ENCODE measurements around the gene ZNF44. TPM values are rescaled to one million over a fixed set of nuclear protein-coding genes. Genes with fewer than 3 reads are reported as not detected.

ZNF44 gene
- total and polyA plus RNA-seq, 2 of the 13 experiments (the other 11 are each of a cell fraction or from before 2014, with no cell fraction given), result 6.9 to 15.7 TPM

GRCh38 chr19:12325690-12326089 lies 31.0 kb upstream of the ZNF44 start:
- H3K4me1 ChIP-seq (ENCODE audit: insufficient read depth, low read length), result peaks cover 60% of the 10 kb centered on the region
- in situ Hi-C loops (cut with HindIII; ENCODE audit: extremely low pct_ligation_motif_present, low pct_unique_long_range_greater_than_20kb), result no loop called here
- no peaks in the 10 kb centered on the region for H3K27me3 ChIP-seq (ENCODE audit: control insufficient read depth in 1 of 2, insufficient read depth in 2 of 2, low read length in 2 of 2)
- CTCF ChIA-PET (ENCODE audit: low intra/inter-chr PET ratio, low total read pairs), result no interaction called here
- H3K27ac ChIP-seq (ENCODE audit: extremely low read length, insufficient read depth, low read length), result peak overlapping the region; percentile 67
- H3K9ac ChIP-seq (ENCODE audit: insufficient read depth, low read depth, low read length), result no peak overlapping the region
- BruUV-seq (replicated peaks), result no TSS peak
- H4K20me1 ChIP-seq (ENCODE audit: insufficient read depth, low read length), result no peaks in the 10 kb centered on the region; the same call in 1 of the 2 replicates
- DNase-seq (ENCODE audit: low spot score) (peak; percentile 75), FAIRE-seq (peak; percentile 65), ATAC-seq (peak; percentile 85)
- H2AFZ ChIP-seq (ENCODE audit: low read length), result no peak overlapping the region
- no peaks in the 10 kb centered on the region for H3K9me3 ChIP-seq (ENCODE audit: low read length)
- peak overlapping the region; percentile 50 for H3K4me2 ChIP-seq (ENCODE audit: low read depth, low read length)
- POLR2A ChIA-PET, result interaction anchor here (0.8 to 2.5 kb wide), 5 partner anchors 8 to 40 kb away, joined by 3 to 10 read pairs (median 4); partner anchors contain the start of genes ZNF44, ZNF442 and ZNF563
- intact Hi-C loops (cut with micrococcal nuclease; ENCODE audit: unreplicated experiment), result no loop called here
- peaks cover 42% of the 10 kb centered on the region for H3K79me2 ChIP-seq (ENCODE audit: insufficient read depth, low read length)
- peaks cover 3 to 21% of the 10 kb centered on the region in 2 experiments; a peak in 2 of 5 replicates for H3K36me3 ChIP-seq (replicated peaks in 1 of 2; ENCODE audit: control insufficient read depth in 1 of 2, insufficient read depth in 2 of 2, low read length in 2 of 2)
- H3K4me3 ChIP-seq (replicated peaks in 1 of 3; ENCODE audit: insufficient read depth in 1 of 3, low read depth in 2 of 3, low read length in 3 of 3), result peak overlapping the region in 1 of 3 experiments; percentile 9; a peak in 1 of 6 replicates
- TF ChIP-seq EEA1 (CRISPR knock-in tag; IDR thresholded peaks at IDR 0.05; ENCODE audit: borderline replicate concordance) (no peak), ZNF407 (CRISPR knock-in tag; IDR thresholded peaks at IDR 0.05; ENCODE audit: not compliant biosample characterization) (no peak), ZBTB7B (CRISPR knock-in tag; IDR thresholded peaks at IDR 0.05) (no peak), SIX4 (CRISPR knock-in tag; IDR thresholded peaks at IDR 0.05) (no peak), NR2F6 (IDR thresholded peaks at IDR 0.05) (0 out of 2 replicates have a peak, but pooled peaks have one; percentile 40), NR2F6 (CRISPR knock-in tag; IDR thresholded peaks at IDR 0.05) (peak; percentile 61), ZNF709 (CRISPR knock-in tag; IDR thresholded peaks at IDR 0.05) (no peak), SOX5 (CRISPR knock-in tag; IDR thresholded peaks at IDR 0.05; ENCODE audit: borderline replicate concordance) (peak; percentile 71; the same call in 1 of the 2 replicates), FOXA3 (CRISPR knock-in tag; IDR thresholded peaks at IDR 0.05) (peak; percentile 87), TP53 (CRISPR knock-in tag; conservative IDR thresholded peaks at IDR 0.05) (no peak), BCL6 (CRISPR knock-in tag; IDR thresholded peaks at IDR 0.05) (peak; percentile 77), ZNF816 (CRISPR knock-in tag; IDR thresholded peaks at IDR 0.05; ENCODE audit: borderline replicate concordance) (no peak), ARID5B (CRISPR knock-in tag; IDR thresholded peaks at IDR 0.05) (peak; percentile 77), ZNF614 (CRISPR knock-in tag; IDR thresholded peaks at IDR 0.05; ENCODE audit: borderline replicate concordance) (no peak), FOXP1 (IDR thresholded peaks at IDR 0.05) (peak; percentile 24; the same call in 1 of the 2 replicates), FOXP1 (CRISPR knock-in tag; IDR thresholded peaks at IDR 0.05) (peak; percentile 85)

All from HepG2 (cell line).